Measurements from ENCODE around the gene TRPM3. TPM values are rescaled to one million over a fixed set of nuclear protein-coding genes. Genes with fewer than 3 reads are reported as not detected.

TRPM3 gene
- total and polyA plus RNA-seq, 2 of the 8 experiments (the other 6 are each of a cell fraction or from before 2014, with no cell fraction given): 2.4 to 10.9 TPM

- H2BK20ac ChIP-seq (ENCODE audit: low read length): no peak overlapping the region
- no peaks in the 10 kb centered on the region for H3K27me3 ChIP-seq (replicated peaks in 1 of 4; ENCODE audit: control insufficient read depth in 3 of 4, extremely low read depth in 1 of 4, insufficient read depth in 3 of 4, low read length in 3 of 4)
- no peak overlapping the region for H3K23ac ChIP-seq (ENCODE audit: insufficient read length)
- H3K79me1 ChIP-seq (ENCODE audit: low read depth, low read length): no peaks in the 10 kb centered on the region
- H4K20me1 ChIP-seq (replicated peaks in 1 of 2; ENCODE audit: control insufficient read depth in 1 of 2, insufficient read depth in 2 of 2, low read length in 2 of 2): no peaks in the 10 kb centered on the region
- no peaks in the 10 kb centered on the region for H3K4me1 ChIP-seq (replicated peaks in 1 of 4; ENCODE audit: control insufficient read depth in 3 of 4, insufficient read depth in 4 of 4, low read length in 3 of 4)
- ChIA-PET CTCF (ENCODE audit: partially characterized antibody) (interaction anchor here (0.7 to 1.8 kb wide), 8 partner anchors 7 to 44 kb away, joined by 3 to 6 read pairs (median 3); no protein-coding TSS in a partner anchor), POLR2A (ENCODE audit: partially characterized antibody) (no interaction called here)
- H3K4me3 ChIP-seq (ENCODE audit: extremely low read depth in 1 of 4, insufficient read depth in 2 of 4, low read depth in 3 of 4, low read length in 4 of 4): no peak overlapping the region
- H2BK15ac ChIP-seq (ENCODE audit: low read length): no peak overlapping the region
- no peak overlapping the region for H4K8ac ChIP-seq (ENCODE audit: extremely low read depth, insufficient read depth, low read length)
- DNase-seq (ENCODE audit: low read depth in 1 of 2, low spot score in 2 of 2) (no peak), FAIRE-seq (no peak)
- no peak overlapping the region for H3K4me2 ChIP-seq (ENCODE audit: insufficient read depth in 1 of 2, low read depth in 2 of 2, low read length in 2 of 2)
- no peak overlapping the region for H3K14ac ChIP-seq (ENCODE audit: insufficient read length)
- H3K4ac ChIP-seq (replicated peaks; ENCODE audit: insufficient read length, low read depth, low read length): no peak overlapping the region
- no peaks in the 10 kb centered on the region for H3K79me2 ChIP-seq (ENCODE audit: control insufficient read depth in 1 of 2, insufficient read depth in 2 of 2, low read length in 2 of 2)
- no peak overlapping the region for H3K9ac ChIP-seq (replicated peaks in 1 of 4; ENCODE audit: extremely low read depth in 1 of 4, low read depth in 3 of 4, low read length in 3 of 4)
- no peaks in the 10 kb centered on the region for H3K36me3 ChIP-seq (ENCODE audit: control insufficient read depth in 2 of 4, insufficient read depth in 4 of 4, low read length in 3 of 4)
- no peaks in the 10 kb centered on the region for H3K23me2 ChIP-seq (ENCODE audit: low read depth, low read length)
- H2AK5ac ChIP-seq (ENCODE audit: low read depth, low read length): no peak overlapping the region
- H3K27ac ChIP-seq (ENCODE audit: low read depth, low read length): no peak overlapping the region
- no peak overlapping the region for H3K18ac ChIP-seq (ENCODE audit: extremely low read depth, low read length)
- no peak overlapping the region for H4K91ac ChIP-seq (replicated peaks; ENCODE audit: insufficient read length, low read length)
- H4K5ac ChIP-seq (ENCODE audit: insufficient read length, low read depth, low read length): no peak overlapping the region
- H3K9me3 ChIP-seq (ENCODE audit: insufficient read depth in 2 of 2, low read depth in 1 of 2, low read length in 1 of 2): no peaks in the 10 kb centered on the region
- no peak overlapping the region for H2BK5ac ChIP-seq (ENCODE audit: low read depth, low read length)
- no peak overlapping the region for H2BK12ac ChIP-seq (ENCODE audit: low read depth, low read length)
- H2AFZ ChIP-seq (ENCODE audit: low read length): no peak overlapping the region
- no peak overlapping the region for H3K56ac ChIP-seq (replicated peaks; ENCODE audit: insufficient read length, low read depth, low read length)
- WGBS, 2 experiments (ENCODE audit: extremely low coverage in 1 of 2, insufficient coverage in 1 of 2, insufficient read length in 1 of 2, insufficient replicate concordance in 2 of 2, low coverage in 1 of 2, low lambda C conversion rate in 2 of 2, missing lambda C conversion rate in 1 of 2): 85% methylated on average over 8 of the region's 8 CpGs; no CpG with 5 or more reads in 1 of the 2 experiments
- no peak overlapping the region for H2BK120ac ChIP-seq (replicated peaks; ENCODE audit: low read depth, low read length)
- no peak for TF ChIP-seq KDM1A (IDR thresholded peaks at IDR 0.05; ENCODE audit: borderline replicate concordance, low read length)
- TF ChIP-seq SUZ12 (IDR thresholded peaks at IDR 0.05; ENCODE audit: low read length): no peak
- TF ChIP-seq HDAC2 (IDR thresholded peaks at IDR 0.05; ENCODE audit: borderline replicate concordance in 1 of 2, low read depth in 2 of 2, low read length in 2 of 2): no peak
- no peak for TF ChIP-seq SIN3A (conservative IDR thresholded peaks at IDR 0.05 in 1 of 2, IDR thresholded peaks at IDR 0.05 in 1 of 2; ENCODE audit: low read depth in 1 of 2, low read length in 2 of 2)
- TF ChIP-seq EZH2 (IDR thresholded peaks at IDR 0.05; ENCODE audit: low read depth, low read length, severe bottlenecking): no peak
- TF ChIP-seq FOSL1 (IDR thresholded peaks at IDR 0.05; ENCODE audit: insufficient read depth, low read depth, low read length): no peak
- no peak for TF ChIP-seq SAP30 (IDR thresholded peaks at IDR 0.05; ENCODE audit: insufficient read depth, insufficient replicate concordance, low read length)
- no peak for TF ChIP-seq JUN (IDR thresholded peaks at IDR 0.05; ENCODE audit: low read depth, low read length)
These were observed 629.7 kb downstream of the TRPM3 start for GRCh38 chr9:70491426-70492318.

All from H1 (cell line).